GM21737 (cell line): ENCODE measurements around the gene TSPAN9.

Source experiments
- ATAC-seq: cut with Tn5 transposase; IDR thresholded peaks from one replicate; pipeline ENCODE4 v1.9.1; 2021; ENCODE audit warnings: mild to moderate bottlenecking, moderate library complexity; ENCODE audit not compliant: unreplicated experiment

TSPAN9 gene

GRCh38 chr12:3218228-3219171 lies 141.3 kb downstream of the TSPAN9 start:
- ATAC-seq = no peak

- no peak for ATAC-seq
Observed at GRCh38 chr12:3219233-3219632, 142.1 kb downstream of the TSPAN9 start.

DNA sequence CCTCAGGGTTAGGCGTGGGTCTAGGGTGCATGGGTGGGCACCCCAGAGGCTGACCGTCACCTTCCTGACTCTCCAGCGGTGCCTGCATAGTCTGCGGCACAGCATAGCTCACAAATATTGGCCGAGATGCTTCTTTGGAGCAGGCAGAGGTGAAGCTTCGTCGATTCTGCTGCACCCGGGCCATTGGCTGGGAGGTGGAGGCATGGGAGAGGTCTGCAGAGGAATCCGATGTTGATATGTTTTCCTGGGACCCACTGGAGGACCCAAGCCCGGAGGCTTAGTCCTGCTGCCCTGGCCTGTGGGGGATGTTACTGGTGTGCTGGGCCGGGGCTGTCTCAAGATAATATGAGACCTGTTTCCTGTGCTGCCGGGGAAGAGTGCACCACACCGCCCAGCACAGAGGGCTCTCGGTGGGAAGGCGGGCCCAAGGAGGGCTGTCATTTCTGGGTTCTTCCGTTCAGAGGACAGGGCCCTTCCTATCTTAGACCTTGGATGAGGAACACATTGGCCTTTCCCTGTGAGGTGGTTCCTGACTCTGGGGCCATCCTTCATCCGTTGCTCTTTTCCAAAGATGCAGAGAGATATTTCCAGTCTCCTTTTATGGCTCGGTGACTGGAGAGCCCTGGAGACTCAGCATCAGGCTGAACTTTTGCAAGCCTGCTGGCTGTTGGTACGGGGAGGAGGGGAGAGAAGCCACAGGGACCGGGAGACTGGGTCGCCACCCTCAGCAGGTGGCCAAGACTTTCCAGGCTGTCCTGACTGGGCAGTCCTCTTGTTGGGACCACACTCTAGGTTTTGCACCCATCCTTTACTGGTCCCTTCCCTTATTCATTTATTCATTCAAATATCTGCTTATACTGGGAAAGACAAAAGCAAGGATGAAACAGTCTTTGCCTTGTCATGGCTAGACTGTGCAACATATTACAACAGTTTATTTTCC lies 143.5 kb downstream of the TSPAN9 start:
- ATAC-seq = no peak

DNA sequence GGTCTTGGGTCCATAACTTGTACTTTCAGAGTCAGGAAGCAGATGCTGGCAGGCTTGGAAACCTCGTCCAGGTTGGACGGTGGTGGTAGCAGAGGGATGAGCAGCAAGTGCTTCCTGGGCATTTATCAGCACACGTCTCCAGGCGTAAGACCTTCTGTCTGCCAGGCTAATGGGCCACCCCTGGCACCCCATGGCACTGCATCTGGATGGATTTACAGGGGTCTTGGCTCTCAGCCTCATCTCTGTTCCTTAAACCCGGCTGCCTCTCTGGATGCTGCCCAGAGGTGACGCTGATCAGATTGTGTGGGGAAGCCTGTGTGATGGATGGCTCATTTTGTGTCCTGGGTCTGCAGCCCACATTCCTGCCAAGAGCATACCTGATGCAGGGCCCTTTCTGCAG lies 145.1 kb downstream of the TSPAN9 start:
- ATAC-seq = no peak

DNA sequence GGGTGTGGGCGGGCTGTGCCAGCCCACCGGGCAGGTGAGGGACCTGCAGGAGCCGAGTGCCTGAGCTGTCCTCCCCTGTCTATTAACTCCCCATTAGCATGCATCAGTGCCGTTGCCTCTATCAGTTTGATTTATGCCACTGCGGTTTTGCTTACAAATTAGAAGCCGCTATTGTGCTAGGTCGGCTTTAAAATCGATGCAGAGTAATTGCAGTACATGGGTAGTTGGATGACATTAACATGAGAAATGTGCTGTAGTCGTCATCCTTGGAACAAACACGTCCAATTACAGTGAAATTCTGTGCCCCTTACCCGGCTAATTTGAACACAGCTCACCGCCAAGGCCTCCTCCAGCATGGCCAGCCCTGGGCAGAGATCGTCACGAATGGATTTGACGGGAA lies 145.8 kb downstream of the TSPAN9 start:
- ATAC-seq = no peak

- ATAC-seq = no peak
Observed at GRCh38 chr12:3223601-3224529, 146.7 kb downstream of the TSPAN9 start.

DNA sequence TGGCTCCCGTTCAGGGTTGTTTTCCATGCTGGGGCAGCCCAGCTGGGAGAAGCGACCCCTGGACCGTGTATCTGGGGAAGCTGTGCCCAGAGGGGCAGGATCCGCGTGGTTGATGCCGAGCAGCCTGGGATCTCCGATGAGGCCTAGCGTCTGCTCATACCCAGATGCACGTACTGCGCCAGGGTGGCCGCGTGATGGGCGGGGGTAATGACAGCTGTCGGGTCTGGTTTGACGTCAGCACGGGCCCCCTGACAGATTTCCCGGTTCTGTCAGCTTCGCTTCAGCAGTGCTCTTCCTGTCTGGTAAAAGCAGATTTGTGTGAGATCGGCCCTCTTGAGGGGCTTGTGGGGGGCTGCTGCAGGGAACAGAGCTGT lies 147.3 kb downstream of the TSPAN9 start:
- no peak for ATAC-seq

- no peak for ATAC-seq
Observed at GRCh38 chr12:3225154-3225795, 148.1 kb downstream of the TSPAN9 start.

DNA sequence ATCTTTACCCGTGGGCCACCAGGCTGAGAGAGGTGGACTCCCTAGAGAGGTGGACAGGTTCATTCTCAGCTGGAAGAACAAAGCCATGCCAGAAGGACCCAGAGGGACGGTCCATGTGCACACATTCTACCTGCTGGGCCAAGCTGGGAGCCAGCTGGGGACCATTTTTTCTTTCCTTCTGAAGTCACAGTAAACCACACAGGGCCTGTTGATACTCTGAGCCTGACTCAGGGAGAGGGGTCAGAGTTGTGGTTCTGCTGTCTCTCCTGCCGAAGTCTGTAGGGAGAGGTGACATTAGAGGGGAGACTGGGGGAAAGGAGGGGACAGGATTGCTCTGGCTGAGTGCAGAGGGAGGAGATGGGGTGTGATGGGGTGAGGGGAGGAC lies 148.6 kb downstream of the TSPAN9 start:
- no peak for ATAC-seq

DNA sequence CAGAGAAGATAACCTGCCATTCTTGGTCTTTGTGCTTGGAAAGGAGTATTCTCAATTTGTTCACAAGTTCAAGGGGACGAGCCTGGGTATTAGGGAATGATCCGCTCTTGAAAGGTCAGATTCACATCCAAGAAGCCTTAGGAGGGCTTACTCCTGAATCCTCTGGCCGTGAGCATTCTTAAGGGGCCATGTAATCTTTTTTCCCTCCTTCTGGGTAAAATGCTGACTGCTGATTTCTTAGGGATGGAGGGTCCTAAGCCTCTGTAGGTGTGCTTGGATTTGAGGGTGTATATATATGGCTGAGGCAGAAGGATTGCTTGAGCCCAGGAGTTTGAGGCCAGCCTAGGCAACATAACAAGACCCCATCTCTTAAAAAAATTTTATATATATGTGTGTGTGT lies 149.1 kb downstream of the TSPAN9 start:
- no peak for ATAC-seq

- no peak for ATAC-seq
Observed at GRCh38 chr12:3227076-3227975, 150.1 kb downstream of the TSPAN9 start.

DNA sequence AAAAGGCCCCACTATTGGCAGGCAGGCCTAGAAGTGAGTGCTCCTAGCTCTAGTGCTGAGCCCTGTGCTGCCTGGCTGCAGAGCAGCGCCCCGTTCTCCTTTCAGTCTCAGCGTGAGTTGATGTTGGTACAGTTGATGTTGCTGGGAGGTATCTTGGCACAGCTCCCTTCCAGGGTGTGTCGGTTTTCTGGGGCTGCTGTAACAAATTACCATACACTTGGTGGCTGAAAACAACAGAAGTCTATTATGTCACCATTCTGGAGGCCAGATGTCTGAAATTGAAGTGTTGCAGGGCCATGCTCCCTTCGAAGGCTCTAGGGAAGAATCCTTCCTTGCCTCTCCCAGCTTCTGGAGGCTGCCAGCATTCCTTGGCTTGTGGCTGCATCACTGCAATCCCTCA lies 151.4 kb downstream of the TSPAN9 start:
- no peak for ATAC-seq

DNA sequence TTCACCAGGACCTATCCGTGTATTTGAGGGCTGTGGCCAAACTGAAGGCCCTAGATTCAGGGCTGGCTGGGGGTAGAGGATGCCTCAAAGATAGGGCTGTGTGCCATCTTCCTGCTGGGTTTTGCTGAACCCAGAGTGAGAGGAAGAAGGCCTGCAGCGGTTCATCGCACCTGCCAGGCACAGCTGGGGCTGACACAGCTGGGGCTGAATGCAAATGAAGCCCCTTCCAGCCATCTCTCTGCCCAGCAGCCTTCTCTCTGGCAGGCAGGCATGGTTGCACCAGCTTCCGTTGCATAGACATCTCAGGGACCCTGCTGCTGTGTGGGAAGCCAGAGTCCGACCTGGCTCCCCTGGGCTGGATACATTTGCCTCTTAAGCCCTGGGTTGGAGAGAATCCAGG lies 152.4 kb downstream of the TSPAN9 start:
- ATAC-seq = no peak

- ATAC-seq = no peak
Observed at GRCh38 chr12:3230758-3231375, 153.7 kb downstream of the TSPAN9 start.

GRCh38 chr12:3231399-3231876 lies 154.3 kb downstream of the TSPAN9 start:
- ATAC-seq = no peak

- no peak for ATAC-seq
Observed at GRCh38 chr12:3233797-3234196, 156.6 kb downstream of the TSPAN9 start.

DNA sequence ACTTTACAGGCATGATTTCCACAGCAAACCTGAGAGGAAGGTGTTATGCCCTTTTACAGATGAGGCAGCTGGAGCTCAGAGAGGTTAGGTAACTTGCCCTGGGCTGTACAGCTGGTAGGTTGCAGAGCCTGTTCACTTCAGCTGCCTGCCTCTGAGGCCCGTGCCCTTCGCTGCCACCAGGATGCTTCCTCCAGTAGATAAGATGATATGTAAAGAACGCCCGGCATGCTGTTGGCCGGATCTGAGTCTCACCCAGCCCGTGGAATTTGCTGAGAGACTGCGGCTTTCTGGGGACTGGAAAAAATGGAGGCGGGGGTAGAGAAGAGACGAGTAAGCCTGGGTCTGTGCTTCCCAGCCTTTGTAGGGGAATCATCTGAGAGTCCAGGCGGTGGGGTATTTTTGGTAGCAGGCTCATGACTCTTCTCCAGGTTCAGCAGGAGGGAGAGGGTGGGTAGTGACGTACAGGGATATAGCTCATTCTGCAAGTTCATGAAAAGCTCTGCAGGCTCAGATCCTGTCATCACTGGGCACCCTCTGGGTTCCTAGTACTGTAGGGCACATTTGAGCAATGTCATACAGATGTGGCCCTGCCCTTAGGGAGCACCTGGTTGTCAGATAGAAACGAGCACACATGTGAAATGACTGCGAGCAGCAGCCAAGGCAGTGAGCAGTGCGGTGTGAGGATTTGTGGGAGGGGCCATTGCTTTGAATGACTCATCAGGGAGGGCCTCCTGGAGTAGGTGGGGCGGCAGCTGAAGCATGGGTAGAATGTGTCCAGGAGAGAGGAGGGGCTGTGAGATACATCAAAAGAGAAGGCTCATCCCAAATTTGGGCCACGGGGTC lies 159.4 kb downstream of the TSPAN9 start:
- no peak for ATAC-seq

DNA sequence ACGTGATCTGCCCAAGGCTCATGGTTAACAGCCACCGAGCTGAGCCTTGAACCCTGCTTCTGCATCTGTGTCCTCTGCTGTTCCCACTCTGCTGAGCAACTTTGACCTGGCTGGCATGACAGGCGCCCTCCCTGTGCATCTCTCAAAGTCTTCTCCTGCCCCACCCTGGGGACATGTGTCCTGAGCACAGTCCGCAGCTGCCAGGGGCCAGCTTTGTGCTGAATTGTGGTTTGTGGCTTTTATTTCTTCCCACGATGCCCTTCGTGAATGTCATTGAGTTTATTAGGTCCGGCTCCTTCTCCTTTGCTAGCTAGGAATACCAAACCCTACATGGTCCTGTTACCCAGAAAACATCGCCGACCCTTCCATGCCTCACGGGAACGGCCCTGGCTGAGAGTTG lies 161.0 kb downstream of the TSPAN9 start:
- ATAC-seq = no peak
